HG03103 (cell line): ENCODE data around the gene THUMPD1.
A peak's percentile ranks its signal among the peaks of the same experiment; 100 is the strongest.
"Not testable (repeated sequence)": the region's sequence is repeated elsewhere in the genome, so short reads cannot be mapped to it uniquely, and the experiment has no call there.

ENCODE experiments used
- ATAC-seq: cut with Tn5 transposase; IDR thresholded peaks from one replicate; pipeline ENCODE4 v1.9.1; 2021; ENCODE audit warnings: low read depth; ENCODE audit not compliant: unreplicated experiment

Gene THUMPD1, protein sequence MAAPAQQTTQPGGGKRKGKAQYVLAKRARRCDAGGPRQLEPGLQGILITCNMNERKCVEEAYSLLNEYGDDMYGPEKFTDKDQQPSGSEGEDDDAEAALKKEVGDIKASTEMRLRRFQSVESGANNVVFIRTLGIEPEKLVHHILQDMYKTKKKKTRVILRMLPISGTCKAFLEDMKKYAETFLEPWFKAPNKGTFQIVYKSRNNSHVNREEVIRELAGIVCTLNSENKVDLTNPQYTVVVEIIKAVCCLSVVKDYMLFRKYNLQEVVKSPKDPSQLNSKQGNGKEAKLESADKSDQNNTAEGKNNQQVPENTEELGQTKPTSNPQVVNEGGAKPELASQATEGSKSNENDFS

DNA sequence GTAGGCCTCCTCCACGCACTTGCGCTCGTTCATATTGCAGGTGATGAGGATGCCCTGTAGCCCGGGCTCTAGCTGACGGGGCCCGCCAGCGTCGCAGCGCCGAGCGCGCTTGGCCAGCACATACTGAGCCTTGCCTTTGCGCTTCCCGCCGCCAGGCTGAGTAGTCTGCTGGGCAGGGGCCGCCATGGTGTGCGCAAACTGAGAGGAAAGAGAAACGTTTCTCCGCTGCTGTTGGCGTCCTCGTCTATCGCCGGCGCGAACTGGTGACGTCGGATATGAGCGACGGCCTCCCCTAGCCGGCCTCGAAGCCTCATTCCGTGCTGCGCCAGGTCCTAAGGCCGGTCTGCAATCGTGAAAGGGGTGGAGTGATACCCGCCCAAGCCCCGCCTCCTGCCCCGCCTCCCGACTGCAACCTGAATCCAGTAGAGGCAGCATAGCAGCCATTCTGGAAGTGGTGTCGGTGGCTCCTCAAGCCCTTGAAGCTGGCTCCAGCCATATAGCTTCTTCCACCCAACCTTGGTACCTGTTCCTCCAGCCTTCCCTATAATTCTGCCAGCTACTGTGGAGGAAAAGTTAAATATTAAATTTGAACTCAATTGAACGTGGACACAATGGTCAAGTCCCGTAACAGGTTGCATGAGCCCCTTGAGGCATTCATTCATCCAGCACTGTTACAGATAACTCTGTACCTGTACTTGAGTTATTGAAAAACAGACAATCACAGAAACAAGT lies at the start of gene THUMPD1:
Gene THUMPD1, minus strand, starts transcription at position 265 of the 732 bp plus-strand sequence. Its CDS starts 79 bp downstream, at position 186.
- ATAC-seq: peak; percentile 87

DNA sequence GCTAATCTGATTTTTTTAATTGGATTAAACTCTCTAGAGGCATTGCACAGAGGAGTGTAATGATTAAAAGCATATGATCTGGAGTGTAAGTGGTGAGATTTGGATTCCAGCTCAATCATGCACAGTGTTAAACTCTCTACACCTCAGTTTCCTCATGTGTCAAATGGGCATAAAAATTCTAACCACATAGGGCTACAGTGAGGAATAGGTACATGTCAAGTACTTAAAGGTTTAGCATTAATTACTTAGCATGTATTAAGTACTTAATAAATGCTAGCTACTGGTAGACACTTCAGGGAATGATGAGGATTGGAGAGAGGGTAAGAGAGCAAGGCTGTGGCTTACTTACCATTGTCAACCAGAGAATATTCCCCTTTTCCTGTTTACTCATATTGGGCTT lies 47.5 kb upstream of the THUMPD1 start:
- no peak for ATAC-seq

DNA sequence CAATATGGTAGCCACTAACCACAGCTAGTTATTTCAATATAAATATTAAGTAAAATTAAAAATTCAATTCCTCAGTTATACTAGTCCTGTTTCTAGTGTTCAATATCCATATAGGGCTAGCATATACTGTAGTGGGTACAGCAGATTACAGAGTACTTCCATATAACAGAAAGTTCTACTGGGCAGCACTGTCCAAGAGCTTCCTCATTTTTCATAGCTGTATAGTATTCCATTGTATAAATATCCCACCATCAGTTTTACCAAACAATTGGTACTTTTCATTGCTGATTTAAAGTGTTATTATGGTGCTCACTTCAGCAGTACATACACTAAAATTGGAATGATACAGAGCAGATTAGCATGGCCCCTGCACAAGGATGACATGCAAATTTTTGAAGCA lies 42.6 kb upstream of the THUMPD1 start:
- no peak for ATAC-seq

DNA sequence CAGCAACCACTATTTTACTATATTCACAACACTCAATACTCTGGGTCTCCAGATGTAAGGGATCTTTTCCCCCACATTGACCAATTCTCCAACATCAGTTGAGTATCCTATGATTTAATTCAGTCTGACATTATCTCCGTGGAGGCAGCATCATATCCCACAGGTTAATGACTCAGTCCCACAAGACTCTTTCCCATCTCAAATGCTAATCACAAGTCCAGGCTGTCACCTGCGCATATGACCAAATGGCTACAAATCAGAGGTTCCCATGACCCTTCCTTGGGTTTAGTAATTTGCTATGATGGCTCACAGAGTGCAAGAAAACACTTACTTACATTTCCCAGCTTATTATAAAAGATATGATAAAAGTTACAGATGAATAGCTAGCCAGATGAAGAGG lies 40.9 kb upstream of the THUMPD1 start:
- no peak for ATAC-seq

DNA sequence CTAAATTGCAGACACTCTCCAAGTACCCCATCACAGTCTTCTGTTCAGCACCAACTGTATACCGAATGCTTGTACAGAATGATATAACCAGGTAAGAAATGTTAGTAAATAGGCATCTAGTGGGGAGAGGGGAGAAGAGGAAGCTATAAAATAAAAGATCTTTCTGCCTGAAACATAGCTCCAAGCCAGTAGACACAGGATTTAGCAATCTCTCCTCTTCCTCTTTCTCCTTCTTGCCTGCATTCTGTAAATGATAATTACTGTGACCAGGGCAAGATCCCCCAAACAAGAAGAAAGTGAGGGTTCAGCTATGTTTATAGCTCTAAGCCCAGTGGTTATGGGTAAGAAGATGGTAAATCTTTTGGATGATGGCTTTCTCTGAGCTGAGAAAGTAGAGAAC lies 40.1 kb upstream of the THUMPD1 start:
- ATAC-seq: no peak

DNA sequence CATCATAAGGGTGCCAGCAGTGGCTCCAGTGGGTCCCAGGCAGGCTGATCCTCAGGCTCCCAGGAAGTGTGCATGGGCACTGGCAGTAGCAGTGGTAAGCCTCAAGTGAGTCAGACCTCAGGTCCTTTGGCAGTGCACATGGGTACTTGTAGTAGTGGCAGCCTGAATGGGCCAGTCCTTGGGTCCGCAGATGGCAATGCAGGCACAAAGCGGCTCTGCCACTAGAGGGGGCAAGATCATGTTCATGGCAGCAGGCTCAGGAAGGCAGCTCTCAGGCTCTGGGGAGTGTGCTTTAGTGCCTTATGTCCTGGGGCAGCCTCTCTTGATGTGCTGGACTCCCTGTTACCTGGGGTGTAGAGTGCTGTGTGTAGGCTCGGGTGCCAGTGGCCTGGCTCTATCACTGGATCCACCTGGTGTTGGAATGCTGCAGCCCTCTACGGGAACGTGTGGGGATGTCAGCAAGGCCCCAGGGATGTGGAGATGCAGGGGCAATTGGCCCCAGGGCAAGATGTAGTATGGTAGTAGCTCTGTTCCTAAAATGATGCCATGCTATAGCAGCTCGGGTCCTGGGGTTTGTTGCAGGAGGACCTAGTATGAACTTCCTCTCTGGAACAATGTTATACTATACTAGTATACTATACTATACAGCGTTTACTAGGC lies 33.2 kb upstream of the THUMPD1 start:
- ATAC-seq: no peak

DNA sequence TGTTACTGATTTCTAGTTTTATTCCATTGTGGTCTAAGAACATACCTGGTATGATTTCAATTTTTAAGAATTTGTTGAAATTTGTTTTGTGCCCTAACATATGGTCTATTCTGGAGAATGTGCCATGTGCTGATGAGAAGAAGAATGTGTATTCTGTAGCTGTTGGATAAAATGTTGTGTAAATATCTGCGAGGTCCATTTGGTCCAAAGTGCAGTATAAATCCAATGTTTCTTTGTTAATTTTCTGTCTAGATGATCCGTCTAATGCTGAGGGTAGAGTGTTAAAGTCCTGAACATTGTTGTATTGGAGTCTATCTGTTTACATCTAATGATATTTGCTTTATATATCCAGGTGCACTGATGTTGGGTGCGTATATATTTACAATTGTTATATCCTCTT lies 32.1 kb upstream of the THUMPD1 start:
- no peak for ATAC-seq

DNA sequence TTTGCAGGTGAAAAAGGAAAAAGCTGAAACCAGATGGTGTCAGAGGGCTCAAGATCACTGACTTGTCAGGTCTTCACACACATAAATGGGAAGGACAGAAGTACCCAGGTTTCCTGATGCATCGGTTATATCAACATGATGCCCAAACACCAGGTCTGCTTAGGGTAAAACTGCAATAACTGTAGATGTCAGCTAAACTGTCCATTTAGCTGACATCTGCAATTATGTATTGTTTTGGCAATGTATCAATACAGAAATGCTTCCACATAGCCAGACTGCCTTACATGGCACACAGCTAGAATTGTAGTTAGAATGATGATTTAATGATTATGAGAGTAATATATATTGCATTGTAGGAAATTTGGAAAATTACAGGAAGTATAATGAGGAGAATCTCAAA lies 27.2 kb upstream of the THUMPD1 start:
- ATAC-seq: no peak

DNA sequence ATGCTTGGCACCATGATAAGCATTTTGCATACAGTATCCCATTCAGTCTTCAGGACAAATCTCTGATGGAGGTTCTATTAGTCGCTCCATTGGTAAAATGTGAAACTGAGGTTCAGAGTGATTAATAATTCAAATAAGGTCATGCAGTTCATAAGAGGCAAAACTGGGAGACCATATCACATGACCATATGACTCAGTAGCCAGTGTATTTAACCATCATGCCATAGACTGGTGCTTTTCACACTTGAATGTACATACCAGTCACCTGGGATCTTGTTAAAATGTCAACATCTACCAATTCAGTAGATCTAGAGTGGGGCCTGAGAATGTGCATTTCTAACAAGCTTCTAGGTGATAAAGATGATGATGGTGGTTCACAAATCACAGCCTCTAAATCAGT lies 26.5 kb upstream of the THUMPD1 start:
- ATAC-seq: no peak

DNA sequence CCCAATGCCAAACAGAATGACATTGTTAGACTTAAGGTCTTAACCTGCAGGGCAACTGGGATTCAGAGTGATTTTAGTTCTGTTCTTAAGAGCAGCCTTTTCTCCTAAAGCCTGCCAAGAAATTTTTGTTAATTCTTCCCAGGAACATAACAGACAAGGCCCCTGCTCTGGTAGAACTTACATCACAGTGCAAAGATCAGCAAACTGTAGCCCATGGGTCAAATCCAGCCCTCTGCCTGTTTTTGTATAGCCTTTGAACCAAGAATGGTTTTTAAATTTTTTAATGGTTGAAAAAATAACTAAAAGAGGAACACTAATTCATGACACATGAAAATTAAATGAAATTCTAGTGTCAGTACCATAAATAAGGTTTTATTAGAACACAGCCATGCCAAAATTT lies 26.0 kb upstream of the THUMPD1 start:
- ATAC-seq: no peak

DNA sequence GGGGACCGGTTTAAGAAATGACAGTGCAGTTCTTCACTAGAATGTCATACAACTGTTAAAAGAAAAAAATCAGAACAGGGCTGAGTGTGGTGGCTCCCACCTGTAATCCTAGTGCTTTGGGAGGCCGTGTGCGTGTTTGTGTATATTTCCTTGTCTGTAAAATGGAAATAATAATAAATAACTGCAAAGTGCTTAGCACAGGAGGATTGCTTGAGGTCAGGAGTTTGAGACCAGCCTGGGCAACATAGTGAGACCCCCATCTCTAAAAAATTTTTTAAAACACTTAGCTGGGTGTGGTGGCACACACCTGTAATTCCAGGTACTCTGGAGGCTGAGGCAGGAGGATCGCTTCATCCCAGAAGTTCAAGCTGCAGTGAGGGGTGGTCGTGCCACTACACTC lies 24.7 kb upstream of the THUMPD1 start:
- ATAC-seq: no peak

DNA sequence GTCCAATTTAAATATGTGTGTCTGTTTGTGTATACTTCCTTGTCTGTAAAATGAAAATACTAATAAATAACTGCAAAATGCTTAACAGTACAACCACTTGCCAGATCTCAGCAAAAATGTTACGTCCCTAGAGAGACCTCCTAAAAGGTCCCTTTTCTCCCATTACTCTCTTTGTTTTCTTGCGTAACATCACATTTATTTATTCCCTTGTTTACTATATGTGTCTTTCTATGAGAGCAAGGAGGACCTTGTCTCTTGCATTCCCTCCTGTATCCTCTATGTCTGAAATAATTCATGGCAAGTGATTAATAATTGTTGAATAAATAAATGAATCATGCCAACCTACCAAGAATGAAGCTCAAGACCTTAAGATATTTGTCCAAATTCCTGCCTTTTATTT lies 24.1 kb upstream of the THUMPD1 start:
- no peak for ATAC-seq

DNA sequence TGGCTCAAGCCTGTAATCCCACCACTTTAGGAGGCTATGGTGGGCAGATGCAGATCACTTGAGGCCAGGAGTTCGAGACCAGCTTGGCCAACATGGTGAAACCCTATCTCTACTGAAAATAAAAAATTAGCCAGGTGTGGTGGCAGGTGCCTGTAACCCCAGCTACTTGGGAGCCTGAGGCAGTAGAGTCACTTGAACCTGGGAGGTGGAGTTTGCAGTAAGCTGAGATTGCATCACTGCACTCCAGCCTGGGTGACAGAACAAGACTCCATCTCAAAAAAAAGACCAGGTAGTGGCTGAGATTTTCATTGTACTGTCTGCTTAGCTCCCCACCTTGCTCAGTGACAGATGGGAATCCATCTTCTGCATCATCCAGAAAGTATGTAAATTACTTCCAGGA lies 22.8 kb upstream of the THUMPD1 start:
- ATAC-seq: not testable (repeated sequence)

DNA sequence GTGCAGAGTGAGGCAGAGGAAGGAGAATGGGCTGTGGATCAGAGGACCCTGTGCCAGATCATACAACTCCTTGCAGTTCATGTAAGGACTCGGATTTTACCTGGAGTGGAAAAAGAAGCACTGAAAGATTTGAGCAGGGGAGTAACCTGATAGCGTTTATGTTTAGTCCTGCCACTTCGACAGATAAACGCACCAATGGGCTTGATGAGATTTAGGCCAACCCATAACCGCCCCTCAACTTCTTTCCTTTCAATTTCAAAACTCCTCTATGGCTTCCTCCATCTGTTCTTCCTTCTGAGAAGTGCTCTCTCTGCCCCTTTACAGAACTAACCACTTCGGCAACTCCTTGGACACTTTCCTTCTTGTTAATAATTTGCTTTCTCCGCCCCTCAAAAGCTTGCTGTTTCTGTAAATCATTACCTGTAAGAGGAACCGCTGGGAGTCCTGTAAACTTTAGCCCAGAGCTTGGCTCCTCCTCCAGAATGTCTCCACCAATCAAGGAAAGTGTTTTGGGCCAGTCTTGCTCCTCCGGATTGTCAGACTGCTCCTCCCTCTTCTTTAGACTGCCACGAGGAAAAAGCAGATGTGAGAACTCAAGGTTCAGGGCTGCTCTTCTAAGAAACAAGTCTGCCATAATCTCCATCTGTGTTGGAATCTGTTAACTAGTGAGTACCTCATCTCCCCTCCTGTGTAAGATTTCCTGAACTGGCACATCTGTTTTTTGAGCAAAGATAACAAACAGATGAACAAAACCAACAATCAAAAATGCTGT lies 22.0 kb upstream of the THUMPD1 start, which contains the start of gene ACSM3:
Gene ACSM3, plus strand, starts transcription at position 554 of the 772 bp plus-strand sequence. CDS start 6,021 bp downstream, outside the sequence.
- peak; percentile 98 for ATAC-seq

DNA sequence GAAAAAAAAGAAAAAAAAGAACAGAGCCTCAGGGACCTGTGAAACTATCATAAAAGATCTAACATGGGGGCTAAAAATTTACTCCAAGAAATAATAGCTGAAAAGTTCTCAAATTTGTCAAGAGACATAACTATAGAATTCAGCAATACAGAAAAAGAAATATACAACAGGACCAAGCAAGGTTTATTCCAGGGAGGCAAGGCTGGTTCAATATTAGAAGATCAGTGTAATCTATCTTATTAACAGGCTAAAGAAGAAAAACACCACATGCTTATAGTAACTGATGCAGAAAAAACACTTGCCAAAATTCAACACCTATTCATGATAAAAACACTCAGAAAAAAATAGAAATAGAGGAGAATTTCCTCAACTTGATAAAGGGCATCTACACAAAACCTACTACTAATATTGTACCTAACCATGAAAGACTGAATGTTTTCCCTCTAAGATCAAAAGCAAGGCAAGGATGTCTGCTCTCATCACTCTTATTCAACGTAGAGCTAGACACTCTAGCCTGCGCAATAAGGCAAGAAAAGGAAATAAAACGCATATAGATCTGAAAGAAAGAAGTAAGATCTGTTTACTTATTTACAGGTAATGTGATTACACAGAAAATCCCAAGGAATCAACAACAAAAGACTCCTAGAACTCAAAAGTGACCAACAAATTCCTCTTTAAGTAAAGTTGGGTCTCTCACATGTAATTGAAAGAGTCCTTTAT lies 20.9 kb upstream of the THUMPD1 start:
- ATAC-seq: no peak

DNA sequence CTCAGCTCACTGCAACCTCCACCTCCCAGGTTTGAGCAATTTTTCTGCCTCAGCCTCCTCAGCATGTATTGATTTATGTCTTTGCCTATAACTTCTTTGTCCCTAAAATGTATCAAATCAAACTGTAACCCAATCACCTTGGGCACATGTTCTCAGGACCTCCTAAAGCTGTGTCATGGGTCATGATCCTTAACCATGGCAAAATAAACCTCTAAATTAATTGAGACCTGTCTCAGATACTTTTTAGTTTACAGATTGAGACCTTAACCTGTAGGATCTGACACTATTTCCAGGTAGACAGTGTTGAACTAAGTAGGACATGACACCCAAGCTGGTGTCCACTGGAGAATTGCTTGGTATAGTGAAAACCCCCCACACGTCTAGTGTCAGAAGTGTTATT lies 19.6 kb upstream of the THUMPD1 start:
- no peak for ATAC-seq

DNA sequence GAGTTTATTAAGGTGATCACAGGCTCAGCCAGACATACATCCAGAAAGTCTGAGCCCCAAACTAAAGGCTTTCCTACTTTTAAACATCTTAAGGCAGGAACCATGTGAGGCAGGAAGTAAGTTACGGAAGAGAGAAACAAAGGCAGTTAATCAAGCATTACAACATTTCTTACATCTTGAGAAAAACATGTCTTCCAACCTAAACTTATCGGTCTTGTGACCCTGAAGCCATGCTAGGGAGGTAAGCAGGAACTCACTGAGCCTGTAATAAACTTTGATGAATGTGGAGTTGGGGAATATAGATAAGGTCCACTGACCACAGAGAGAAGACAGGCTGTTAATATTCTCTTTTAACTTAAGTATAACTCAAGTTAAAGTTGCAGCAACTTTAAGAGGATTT lies 18.7 kb upstream of the THUMPD1 start:
- no peak for ATAC-seq

DNA sequence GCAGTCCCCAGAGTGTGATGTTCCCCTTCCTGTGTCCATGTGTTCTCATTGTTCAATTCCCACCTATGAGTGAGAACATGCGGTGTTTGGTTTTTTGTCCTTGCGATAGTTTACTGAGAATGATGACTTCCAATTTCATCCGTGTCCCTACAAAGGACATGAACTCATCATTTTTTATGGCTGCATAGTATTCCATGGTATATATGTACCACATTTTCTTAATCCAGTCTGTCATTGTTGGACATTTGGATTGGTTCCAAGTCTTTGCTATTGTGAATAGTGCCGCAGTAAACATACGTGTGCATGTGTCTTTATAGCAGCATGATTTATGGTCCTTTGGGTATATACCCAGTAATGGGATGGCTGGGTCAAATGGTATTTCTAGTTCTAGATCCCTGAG lies 14.2 kb upstream of the THUMPD1 start:
- ATAC-seq: not testable (repeated sequence)

DNA sequence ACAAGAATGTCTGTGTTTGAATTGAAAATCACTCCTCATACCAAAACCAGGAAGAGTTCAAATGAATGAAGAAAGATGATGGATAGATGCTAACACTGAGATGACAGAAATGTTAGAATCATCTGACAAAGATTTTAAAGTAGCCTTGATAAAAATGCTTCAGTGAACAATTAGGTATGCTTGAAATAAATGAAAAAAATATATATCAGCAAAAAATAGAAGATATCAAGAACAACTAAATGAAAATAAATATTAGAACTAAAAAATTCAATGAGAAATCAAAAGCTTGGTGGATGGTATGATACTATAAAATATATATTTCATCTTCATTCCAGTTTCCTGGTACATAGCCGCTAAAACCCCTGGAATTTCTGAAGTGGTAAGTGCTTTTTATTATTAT lies 13.6 kb upstream of the THUMPD1 start:
- ATAC-seq: no peak

DNA sequence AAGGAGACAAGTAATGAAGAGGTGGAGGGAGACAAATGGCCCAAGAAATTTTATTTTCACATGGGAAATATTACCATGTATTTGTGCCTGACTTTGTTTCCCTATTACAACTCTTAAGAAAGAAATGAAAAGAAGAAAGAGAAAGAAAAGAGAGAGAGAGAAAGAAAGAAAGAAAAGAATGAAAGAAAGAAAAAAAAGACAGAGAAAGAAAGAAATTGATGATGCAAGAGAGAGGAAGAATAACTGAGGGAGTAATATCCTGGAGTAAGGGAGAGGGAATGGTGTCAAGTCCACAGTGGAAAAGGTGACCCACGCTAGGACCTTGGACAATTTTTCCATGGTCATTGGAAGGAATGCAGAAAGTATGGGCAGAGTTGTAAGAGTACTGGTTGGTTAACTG lies 12.1 kb upstream of the THUMPD1 start:
- no peak for ATAC-seq
